Measurements from ENCODE around the gene TES.
"Not testable (repeated sequence)": the region's sequence is repeated elsewhere in the genome, so short reads cannot be mapped to it uniquely, and the experiment has no call there.

Gene TES

DNA sequence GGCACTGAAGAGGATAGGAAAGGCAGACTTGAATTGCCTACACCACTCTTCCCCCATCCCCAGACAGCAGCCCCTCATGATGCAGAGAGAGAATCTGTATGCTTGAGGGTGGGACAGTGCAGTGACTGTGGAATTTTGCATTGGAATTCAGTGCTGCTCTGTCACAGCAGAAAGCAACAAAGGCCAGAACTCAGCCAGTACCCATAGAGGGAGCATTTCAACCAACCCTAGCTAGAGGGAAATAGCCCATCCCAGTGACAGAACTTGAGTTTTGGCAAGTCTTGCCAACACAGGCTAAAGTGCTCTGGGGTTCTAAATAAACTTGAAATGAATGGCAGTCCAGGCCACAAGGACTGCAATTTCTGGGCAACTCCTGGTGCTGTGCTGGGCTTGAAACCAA is 80.4 kb downstream of the TES start:
- no peak for DNase-seq (ENCODE audit: low read depth)

DNA sequence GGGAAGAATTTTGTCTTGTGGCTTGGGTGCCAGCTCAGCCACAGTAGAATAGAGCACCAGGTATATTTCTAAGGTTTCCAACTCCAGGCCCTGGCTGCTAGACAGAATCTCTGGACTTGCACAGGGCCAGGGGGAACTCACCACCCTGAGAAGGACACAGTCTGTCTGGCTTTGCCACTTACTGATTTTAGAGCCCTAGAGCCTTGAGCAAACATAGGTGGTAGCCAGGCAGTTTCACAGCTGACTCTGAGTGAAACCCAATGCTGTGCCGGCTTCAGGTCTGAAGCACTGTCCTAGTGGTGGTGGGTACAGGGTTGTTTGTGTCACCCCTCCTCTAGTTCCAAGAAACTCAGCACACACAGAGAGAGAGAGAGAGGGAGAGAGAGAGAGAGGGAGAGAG is 81.6 kb downstream of the TES start:
- no peak for DNase-seq (ENCODE audit: low read depth)

DNA sequence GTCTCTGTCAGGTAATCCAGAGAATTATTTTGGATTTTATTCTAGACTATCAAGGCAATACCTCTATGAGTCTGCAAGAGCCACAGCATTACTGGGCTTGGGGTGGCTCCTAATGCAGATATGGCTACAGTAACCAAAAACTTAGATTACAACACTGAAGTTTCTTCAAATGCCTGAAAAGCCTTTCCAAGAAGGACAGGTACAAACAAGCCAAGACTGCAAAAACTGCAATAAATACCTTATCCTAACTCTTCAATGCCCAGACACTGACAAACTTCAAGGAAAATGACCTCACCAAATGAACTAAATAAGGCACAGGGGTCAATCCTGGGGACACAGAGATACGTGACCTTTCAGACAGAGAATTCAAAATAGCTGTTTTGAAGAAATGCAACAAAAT is 82.0 kb downstream of the TES start:
- no peak for DNase-seq (ENCODE audit: low read depth)

- DNase-seq (ENCODE audit: low read depth) = no peak
These were observed 82.8 kb downstream of the TES start for GRCh38 chr7:116293139-116293538.

DNA sequence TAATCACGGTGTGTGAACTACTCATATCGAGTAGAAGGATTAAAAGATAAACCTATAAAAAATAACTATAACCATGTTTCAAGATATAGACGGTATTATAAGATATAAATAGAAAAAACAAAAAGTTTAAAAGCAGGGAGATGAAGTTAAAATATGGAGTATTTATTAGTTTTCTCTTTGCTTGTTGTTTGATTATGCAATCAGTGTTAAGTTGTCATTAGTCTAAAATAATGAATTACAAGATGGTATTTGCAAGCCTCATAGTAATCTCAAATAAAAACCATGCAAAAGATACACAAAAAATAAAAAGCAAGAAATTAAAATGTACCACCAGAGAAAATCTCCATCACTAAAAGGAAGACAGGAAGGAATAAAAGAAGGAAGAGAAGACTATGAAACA is 83.3 kb downstream of the TES start:
- no peak for DNase-seq (ENCODE audit: low read depth)

- not testable (repeated sequence) for DNase-seq (ENCODE audit: low read depth)
These were observed 85.6 kb downstream of the TES start for GRCh38 chr7:116295903-116296302.

DNA sequence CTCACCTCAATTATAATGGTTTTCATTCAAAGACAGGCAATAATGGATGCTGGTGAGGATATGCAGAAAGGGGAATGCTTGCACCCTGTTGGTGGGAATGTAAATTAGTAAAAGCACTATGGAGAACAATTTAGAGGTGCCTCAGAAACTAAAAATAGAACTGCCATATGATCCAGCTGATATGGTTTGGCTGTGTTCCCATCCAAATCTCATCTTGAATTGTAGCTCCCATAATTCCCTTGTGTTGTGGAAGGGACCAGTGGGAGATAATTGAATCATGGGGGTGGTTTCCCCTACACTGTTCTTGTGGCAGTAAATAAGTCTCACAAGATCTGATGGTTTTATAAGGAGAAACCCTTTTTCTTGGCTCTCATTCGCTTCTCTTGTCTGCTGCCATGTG is 87.7 kb downstream of the TES start:
- no peak for DNase-seq (ENCODE audit: low read depth)

DNA sequence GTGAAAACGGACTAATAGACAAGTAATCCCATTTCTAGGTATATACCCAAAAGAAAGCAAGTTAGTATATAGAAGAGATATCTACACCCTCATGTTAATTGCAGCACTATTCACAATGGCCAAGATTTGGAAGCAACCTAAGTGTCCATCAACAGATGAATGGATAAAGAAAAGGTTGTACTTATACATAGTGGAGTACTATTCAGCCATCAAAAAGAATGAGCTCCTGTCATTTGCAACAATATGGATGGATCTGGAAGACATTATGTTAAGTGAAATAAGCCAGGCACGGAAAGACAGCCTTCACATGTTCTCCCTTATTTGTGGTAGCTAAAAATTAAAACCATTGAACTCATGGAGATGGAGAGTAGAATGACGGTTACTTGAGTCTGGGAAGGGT is 88.2 kb downstream of the TES start:
- no peak for DNase-seq (ENCODE audit: low read depth)

DNA sequence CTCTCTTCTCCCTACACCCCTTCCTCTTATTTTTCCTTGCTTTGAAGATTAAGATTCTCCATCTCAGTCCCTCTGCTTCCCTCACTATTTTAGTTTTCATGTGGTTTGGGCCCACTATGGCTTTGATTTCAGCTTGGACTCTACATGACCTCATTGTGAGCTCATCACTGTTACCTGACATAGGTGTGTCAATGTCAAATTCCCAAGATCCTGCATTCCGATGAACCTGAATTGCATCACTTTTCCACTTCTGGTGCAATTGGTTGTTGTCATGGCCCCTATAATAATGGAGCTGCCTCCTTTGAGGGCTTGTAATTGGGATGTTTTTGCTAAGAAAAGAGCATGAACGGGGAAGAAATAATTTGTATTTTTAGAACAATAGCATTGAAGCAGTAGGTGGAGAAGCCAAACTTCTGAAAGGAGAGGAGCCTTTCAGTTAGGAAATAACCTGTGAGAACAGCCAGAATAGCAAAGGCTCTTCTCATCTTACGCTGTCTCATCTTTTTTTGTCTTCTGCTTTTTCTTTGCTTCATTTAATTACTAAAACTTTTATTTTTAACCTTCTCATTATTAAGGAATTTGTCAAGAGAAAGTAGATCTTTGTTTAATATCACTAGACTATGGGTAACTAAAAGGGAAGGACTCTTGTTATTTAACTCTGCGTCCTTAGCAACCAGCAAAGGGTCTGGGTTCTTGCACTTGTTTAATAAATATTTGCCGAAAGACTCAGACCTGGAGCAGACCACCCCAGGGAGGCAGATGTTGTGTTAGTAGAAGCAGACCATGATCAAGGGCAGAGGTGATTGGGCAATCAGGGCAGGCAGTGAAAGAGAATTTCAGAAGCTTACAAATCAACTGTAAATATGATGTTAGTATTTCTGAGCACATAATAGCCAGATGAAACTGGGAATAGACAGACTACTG is 95.4 kb downstream of the TES start:
- DNase-seq (ENCODE audit: low read depth) = no peak

GRCh38 chr7:116306409-116307048 is 96.2 kb downstream of the TES start:
- DNase-seq (ENCODE audit: low read depth) = no peak

DNA sequence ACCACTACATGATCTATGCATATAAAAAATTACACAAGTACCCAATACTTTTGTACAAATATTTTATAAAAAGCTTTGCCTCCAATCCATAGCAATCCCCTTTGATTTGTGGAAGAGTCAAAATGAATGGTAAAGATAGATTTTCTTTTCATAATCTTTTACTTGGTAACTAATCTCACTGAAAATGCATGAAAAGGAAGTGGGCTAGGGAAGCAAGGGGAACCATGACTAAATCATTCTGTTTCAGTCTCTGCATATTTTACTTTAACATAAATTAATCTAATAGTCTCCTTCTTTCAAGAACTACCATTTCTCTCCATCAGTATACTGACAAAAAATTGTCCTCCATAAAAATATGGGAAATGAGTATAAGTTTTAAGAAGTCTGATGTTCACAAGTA is 96.9 kb downstream of the TES start:
- DNase-seq (ENCODE audit: low read depth) = no peak
